WTC11 (cell line): ENCODE data around the gene OR51M1. TPM values are rescaled to one million over a fixed set of nuclear protein-coding genes. Genes with fewer than 3 reads are reported as not detected.

ENCODE experiments used
- FOXJ3 ChIP-seq: sonication (generic); formaldehyde crosslinking; IDR thresholded peaks from 2 replicates; pipeline ENCODE4 v1.9.0; 2021; ENCODE audit warnings: missing genetic modification reagents, mild to moderate bottlenecking, borderline replicate concordance
- ZNF317 ChIP-seq: sonication (generic); formaldehyde crosslinking; IDR thresholded peaks from 2 replicates; pipeline ENCODE4 v1.8.1; 2023; ENCODE audit warnings: low read depth, mild to moderate bottlenecking, moderate library complexity, missing genetic modification reagents, borderline replicate concordance
- total RNA-seq: library from RNA; stranded (reverse); gene quantifications from 3 replicates; pipeline ENCODE4 v1.2.3, GENCODE V29; 2021
- TF ChIP-seq, protein P1 (sequence below): sonication (generic); formaldehyde crosslinking; IDR thresholded peaks from 2 replicates; pipeline ENCODE4 v1.8.0; 2022; ENCODE audit warnings: missing genetic modification reagents

The OR51M1 gene
- total RNA-seq, 1 experiment from 2014 or later = not detected

DNA sequence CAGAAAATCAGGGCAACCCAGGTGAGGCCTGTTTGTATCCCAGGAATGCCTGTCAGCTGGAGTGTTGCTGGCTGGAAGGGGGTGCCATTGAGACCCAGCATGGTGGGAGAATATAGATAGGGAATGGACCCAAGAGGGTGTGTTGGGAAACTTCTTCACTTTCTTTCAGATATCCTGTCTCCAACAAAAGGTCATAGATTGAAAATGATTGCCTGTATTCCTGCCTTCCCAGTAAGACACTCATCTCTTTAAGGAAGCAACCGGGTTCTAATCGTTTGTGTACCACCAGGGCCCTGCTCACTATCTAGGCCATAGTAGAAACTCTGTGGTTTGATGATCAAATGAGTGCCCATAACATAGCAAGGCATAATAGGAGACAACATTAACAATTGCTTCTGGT is 57.8 kb downstream of the OR51M1 start, which contains the start of gene OR51I1 (continued):
- TF ChIP-seq, protein P1, sequence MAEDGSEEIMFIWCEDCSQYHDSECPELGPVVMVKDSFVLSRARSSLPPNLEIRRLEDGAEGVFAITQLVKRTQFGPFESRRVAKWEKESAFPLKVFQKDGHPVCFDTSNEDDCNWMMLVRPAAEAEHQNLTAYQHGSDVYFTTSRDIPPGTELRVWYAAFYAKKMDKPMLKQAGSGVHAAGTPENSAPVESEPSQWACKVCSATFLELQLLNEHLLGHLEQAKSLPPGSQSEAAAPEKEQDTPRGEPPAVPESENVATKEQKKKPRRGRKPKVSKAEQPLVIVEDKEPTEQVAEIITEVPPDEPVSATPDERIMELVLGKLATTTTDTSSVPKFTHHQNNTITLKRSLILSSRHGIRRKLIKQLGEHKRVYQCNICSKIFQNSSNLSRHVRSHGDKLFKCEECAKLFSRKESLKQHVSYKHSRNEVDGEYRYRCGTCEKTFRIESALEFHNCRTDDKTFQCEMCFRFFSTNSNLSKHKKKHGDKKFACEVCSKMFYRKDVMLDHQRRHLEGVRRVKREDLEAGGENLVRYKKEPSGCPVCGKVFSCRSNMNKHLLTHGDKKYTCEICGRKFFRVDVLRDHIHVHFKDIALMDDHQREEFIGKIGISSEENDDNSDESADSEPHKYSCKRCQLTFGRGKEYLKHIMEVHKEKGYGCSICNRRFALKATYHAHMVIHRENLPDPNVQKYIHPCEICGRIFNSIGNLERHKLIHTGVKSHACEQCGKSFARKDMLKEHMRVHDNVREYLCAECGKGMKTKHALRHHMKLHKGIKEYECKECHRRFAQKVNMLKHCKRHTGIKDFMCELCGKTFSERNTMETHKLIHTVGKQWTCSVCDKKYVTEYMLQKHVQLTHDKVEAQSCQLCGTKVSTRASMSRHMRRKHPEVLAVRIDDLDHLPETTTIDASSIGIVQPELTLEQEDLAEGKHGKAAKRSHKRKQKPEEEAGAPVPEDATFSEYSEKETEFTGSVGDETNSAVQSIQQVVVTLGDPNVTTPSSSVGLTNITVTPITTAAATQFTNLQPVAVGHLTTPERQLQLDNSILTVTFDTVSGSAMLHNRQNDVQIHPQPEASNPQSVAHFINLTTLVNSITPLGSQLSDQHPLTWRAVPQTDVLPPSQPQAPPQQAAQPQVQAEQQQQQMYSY (CRISPR knock-in tag) = no peak
- no peak for TF ChIP-seq FOXJ3
- no peak for TF ChIP-seq ZNF317 (CRISPR knock-in tag)

Other genes starting within 250 kb of the OR51M1 start
- 0.07 to 0.11 TPM in 2 of 3 replicates, not detected in the other for gene OR52A5, start 245.5 kb upstream of the OR51M1 start, total RNA-seq
- 3.7 to 5.4 TPM (median 4.4 TPM) in 3 replicates for gene OR52A1, start 229.1 kb upstream of the OR51M1 start, total RNA-seq
- gene OR51V1, start 183.1 kb upstream of the OR51M1 start, total RNA-seq = not detected in 3 replicates
- gene HBB, start 156.7 kb upstream of the OR51M1 start, total RNA-seq = 0.34 TPM in 1 of 3 replicates, not detected in the others
- not detected in 3 replicates for gene HBD, start 149.3 kb upstream of the OR51M1 start, total RNA-seq
- gene HBG1, start 134.0 kb upstream of the OR51M1 start, total RNA-seq = 1.5 to 3.4 TPM (median 2.7 TPM) in 3 replicates
- gene HBG2, start 129.0 kb upstream of the OR51M1 start, total RNA-seq = 5.1 to 8.7 TPM (median 6.5 TPM) in 3 replicates
- 1.5 to 3.1 TPM (median 1.7 TPM) in 3 replicates for gene HBE1, start 113.9 kb upstream of the OR51M1 start, total RNA-seq
- not detected in 3 replicates for gene OR51B4, start 81.9 kb upstream of the OR51M1 start, total RNA-seq
- gene OR51B2, start 59.5 kb upstream of the OR51M1 start, total RNA-seq = not detected in 3 replicates
- gene OR51B5, start 40.3 kb upstream of the OR51M1 start, total RNA-seq = 0.26 to 0.37 TPM in 2 of 3 replicates, not detected in the other
- not detected in 3 replicates for gene OR51B6, start 32.3 kb upstream of the OR51M1 start, total RNA-seq
- not detected in 3 replicates for gene OR51Q1, start 38.3 kb downstream of the OR51M1 start, total RNA-seq
- gene OR51I1, start 57.7 kb downstream of the OR51M1 start, total RNA-seq = not detected in 3 replicates
- not detected in 3 replicates for gene OR51I2, start 65.5 kb downstream of the OR51M1 start, total RNA-seq
- not detected in 3 replicates for gene OR52D1, start 104.9 kb downstream of the OR51M1 start, total RNA-seq
- gene UBQLN3, start 126.1 kb downstream of the OR51M1 start, total RNA-seq = not detected in 3 replicates
- gene UBQLNL, start 132.9 kb downstream of the OR51M1 start, total RNA-seq = 0.14 to 0.24 TPM in 2 of 3 replicates, not detected in the other
- not detected in 3 replicates for gene OR52H1, start 164.7 kb downstream of the OR51M1 start, total RNA-seq
- gene OR52B6, start 197.1 kb downstream of the OR51M1 start, total RNA-seq = not detected in 3 replicates
- gene TRIM6, start 212.8 kb downstream of the OR51M1 start, total RNA-seq = 25.4 to 30.2 TPM (median 30.0 TPM) in 3 replicates
- gene TRIM34, start 241.2 kb downstream of the OR51M1 start, total RNA-seq = 0.66 to 1.6 TPM (median 0.71 TPM) in 3 replicates